Ramos (cell line): Measurements from ENCODE around the gene EMC10.
"Not testable (repeated sequence)": the region's sequence is repeated elsewhere in the genome, so short reads cannot be mapped to it uniquely, and the experiment has no call there.

ENCODE experiments used
- in situ Hi-C: fragments of 300-500 bp; cut with MboI; formaldehyde crosslinking; loops from one replicate; pipeline ENCODE4 v1.14.3; 2022; ENCODE audit warnings: low sequenced_read_pairs; ENCODE audit not compliant: unreplicated experiment

The EMC10 gene

GRCh38 chr19:50511069-50511822 is 34.9 kb downstream of the EMC10 start, which contains the start of gene JOSD2:
Gene JOSD2, minus strand, starts transcription at chr19:50511191. Its CDS starts 760 bp downstream, at chr19:50510431.
- in situ Hi-C loops: no loop called here

GRCh38 chr19:50512112-50512998 is 36.0 kb downstream of the EMC10 start:
- in situ Hi-C loops: no loop called here

GRCh38 chr19:50512999-50513745 is 36.9 kb downstream of the EMC10 start:
- in situ Hi-C loops: no loop called here

- in situ Hi-C loops: no loop called here
These were observed 37.5 kb downstream of the EMC10 start, which contains the start of gene ASPDH for GRCh38 chr19:50513746-50514345. Gene ASPDH, minus strand, starts transcription at chr19:50513913. Its CDS starts 90 bp downstream, at chr19:50513823.

GRCh38 chr19:50514346-50515167 is 38.2 kb downstream of the EMC10 start:
- in situ Hi-C loops: no loop called here

- in situ Hi-C loops: no loop called here
These were observed 38.9 kb downstream of the EMC10 start for GRCh38 chr19:50515168-50515561.

GRCh38 chr19:50516456-50516855 is 40.1 kb downstream of the EMC10 start:
- in situ Hi-C loops: no loop called here

- in situ Hi-C loops: no loop called here
These were observed 40.8 kb downstream of the EMC10 start for GRCh38 chr19:50516964-50517703.

GRCh38 chr19:50517704-50518075 is 41.4 kb downstream of the EMC10 start:
- in situ Hi-C loops: no loop called here

GRCh38 chr19:50518091-50519005 is 42.0 kb downstream of the EMC10 start:
- in situ Hi-C loops: no loop called here

- in situ Hi-C loops: no loop called here
These were observed 42.8 kb downstream of the EMC10 start for GRCh38 chr19:50519006-50519575.

- in situ Hi-C loops: no loop called here
These were observed 44.6 kb downstream of the EMC10 start for GRCh38 chr19:50520822-50521465.

- in situ Hi-C loops: no loop called here
These were observed 46.6 kb downstream of the EMC10 start for GRCh38 chr19:50522881-50523280.

- in situ Hi-C loops: not testable (repeated sequence)
These were observed 51.7 kb downstream of the EMC10 start for GRCh38 chr19:50528052-50528451.

GRCh38 chr19:50531171-50531612 is 54.9 kb downstream of the EMC10 start:
- in situ Hi-C loops: no loop called here

GRCh38 chr19:50532952-50533351 is 56.6 kb downstream of the EMC10 start:
- in situ Hi-C loops: no loop called here

- in situ Hi-C loops: no loop called here
These were observed 58.2 kb downstream of the EMC10 start for GRCh38 chr19:50534478-50534877.
